ENCODE data around the gene NAV1. TPM values are rescaled to one million over a fixed set of nuclear protein-coding genes. Genes with fewer than 3 reads are reported as not detected.
"Not testable (repeated sequence)": the region's sequence is repeated elsewhere in the genome, so short reads cannot be mapped to it uniquely, and the experiment has no call there.

The NAV1 gene
- total and polyA plus RNA-seq, 2 experiments from 2014 or later: 75.6 to 79.0 TPM

- peak overlapping the region; percentile 91 for H3K27ac ChIP-seq
- H4K20me1 ChIP-seq (ENCODE audit: insufficient read depth): no peaks in the 10 kb centered on the region
- peak overlapping the region; percentile 86 for H3K4me2 ChIP-seq (ENCODE audit: unreplicated experiment)
- H2AFZ ChIP-seq: no peak overlapping the region
- peaks cover 56% of the 10 kb centered on the region for H3F3A ChIP-seq (ENCODE audit: insufficient read depth)
- no peak for DNase-seq
- no peak for TF ChIP-seq EZH2phosphoT487 (IDR thresholded peaks at IDR 0.05; ENCODE audit: insufficient read depth, low read depth)
- no peak for TF ChIP-seq EZH2 (IDR thresholded peaks at IDR 0.05; ENCODE audit: insufficient read depth, poor library complexity, severe bottlenecking)
- H3K4me1 ChIP-seq (ENCODE audit: insufficient read depth): peaks cover 50% of the 10 kb centered on the region
- H3K4me3 ChIP-seq: no peak overlapping the region
- peaks cover 99% of the 10 kb centered on the region for H3K79me2 ChIP-seq (ENCODE audit: insufficient read depth)
- WGBS, 2 experiments (ENCODE audit: low coverage in 1 of 2, low lambda C conversion rate in 2 of 2, missing lambda C conversion rate in 2 of 2): 63 to 66% methylated on average over 7 of the region's 7 CpGs
- H3K9me3 ChIP-seq (ENCODE audit: low read depth): no peaks in the 10 kb centered on the region
- H3K9me2 ChIP-seq (ENCODE audit: insufficient read depth): no peaks in the 10 kb centered on the region
- H3K36me3 ChIP-seq (ENCODE audit: low read depth): no peaks in the 10 kb centered on the region
- no peaks in the 10 kb centered on the region for H3K27me3 ChIP-seq (replicated peaks; ENCODE audit: insufficient read depth)
- in situ Hi-C loops (cut with MboI): no loop called here
- H3K9ac ChIP-seq: peak overlapping the region; percentile 97
These were observed 5.1 kb downstream of the NAV1 start for GRCh38 chr1:201543871-201544642.

DNA sequence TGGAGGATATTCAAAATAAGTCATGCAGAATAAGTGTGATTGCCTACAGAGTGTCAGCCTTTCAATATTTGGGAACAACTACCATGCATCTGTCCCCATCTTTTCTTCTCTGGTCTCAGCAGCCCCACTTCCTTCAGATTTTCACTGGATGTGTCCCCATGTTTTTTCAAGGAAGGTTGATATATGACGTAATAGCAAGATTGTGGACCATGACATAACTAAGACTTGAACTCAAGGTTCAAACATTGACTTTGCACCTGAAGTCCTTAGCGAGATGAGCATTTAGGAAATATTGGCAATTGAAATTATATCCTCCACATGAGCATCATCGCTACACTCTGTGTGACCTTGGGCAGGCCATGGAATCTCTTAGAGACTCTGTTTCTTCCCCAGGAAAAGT, 5.8 kb downstream of the NAV1 start:
- no peak overlapping the region for H3K9ac ChIP-seq
- 95 to 100% methylated on average over 3 of the region's 3 CpGs for WGBS, 2 experiments (ENCODE audit: low coverage in 1 of 2, low lambda C conversion rate in 2 of 2, missing lambda C conversion rate in 2 of 2)
- H3F3A ChIP-seq (ENCODE audit: insufficient read depth): peaks cover 56% of the 10 kb centered on the region
- H3K4me2 ChIP-seq (ENCODE audit: unreplicated experiment): peak overlapping the region; percentile 86
- H4K20me1 ChIP-seq (ENCODE audit: insufficient read depth): no peaks in the 10 kb centered on the region
- H3K79me2 ChIP-seq (ENCODE audit: insufficient read depth): peaks cover 100% of the 10 kb centered on the region
- no peak overlapping the region for H3K4me3 ChIP-seq
- H2AFZ ChIP-seq: no peak overlapping the region
- no peaks in the 10 kb centered on the region for H3K9me2 ChIP-seq (ENCODE audit: insufficient read depth)
- DNase-seq: no peak
- in situ Hi-C loops (cut with MboI): no loop called here
- H3K27ac ChIP-seq: peak overlapping the region; percentile 91
- TF ChIP-seq EZH2phosphoT487 (IDR thresholded peaks at IDR 0.05; ENCODE audit: insufficient read depth, low read depth) (no peak), EZH2 (IDR thresholded peaks at IDR 0.05; ENCODE audit: insufficient read depth, poor library complexity, severe bottlenecking) (no peak)
- no peaks in the 10 kb centered on the region for H3K9me3 ChIP-seq (ENCODE audit: low read depth)
- peaks cover 50% of the 10 kb centered on the region for H3K4me1 ChIP-seq (ENCODE audit: insufficient read depth)
- no peaks in the 10 kb centered on the region for H3K27me3 ChIP-seq (replicated peaks; ENCODE audit: insufficient read depth)
- H3K36me3 ChIP-seq (ENCODE audit: low read depth): no peaks in the 10 kb centered on the region

- DNase-seq: no peak
These were observed 7.0 kb downstream of the NAV1 start for GRCh38 chr1:201545851-201546492.

DNA sequence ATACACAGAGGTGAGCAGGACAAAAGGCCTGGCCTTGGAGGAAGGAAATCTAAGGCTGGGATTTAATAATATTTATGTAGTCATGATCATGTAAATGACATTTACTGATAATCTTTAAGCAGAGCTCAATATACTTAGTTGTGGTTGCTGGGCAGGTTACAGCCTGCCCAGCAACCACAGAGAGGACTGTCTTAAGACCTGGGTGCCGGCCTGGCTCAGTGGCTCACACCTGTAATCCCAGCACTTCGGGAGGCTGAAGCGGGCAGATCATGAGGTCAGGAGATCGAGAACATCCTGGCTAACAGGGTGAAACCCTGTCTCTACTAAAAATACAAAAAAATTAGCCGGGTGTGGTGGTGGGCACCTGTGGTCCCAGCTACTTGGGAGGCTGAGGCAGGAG, 10.6 kb downstream of the NAV1 start:
- H4K20me1 ChIP-seq (ENCODE audit: insufficient read depth); in situ Hi-C loops (cut with MboI); H3K9me3 ChIP-seq (ENCODE audit: low read depth); H3K36me3 ChIP-seq (ENCODE audit: low read depth); H3K9me2 ChIP-seq (ENCODE audit: insufficient read depth); H3K4me2 ChIP-seq (ENCODE audit: unreplicated experiment); H3K27ac ChIP-seq; DNase-seq; H3K4me3 ChIP-seq; H3K9ac ChIP-seq; H2AFZ ChIP-seq; H3K27me3 ChIP-seq (replicated peaks; ENCODE audit: insufficient read depth): not testable (repeated sequence)
- 97 to 98% methylated on average over 5 of the region's 5 CpGs for WGBS, 2 experiments (ENCODE audit: low coverage in 1 of 2, low lambda C conversion rate in 2 of 2, missing lambda C conversion rate in 2 of 2)
- H3K4me1 ChIP-seq (ENCODE audit: insufficient read depth): peaks cover 47% of the 10 kb centered on the region
- H3F3A ChIP-seq (ENCODE audit: insufficient read depth): peaks cover 47% of the 10 kb centered on the region
- H3K79me2 ChIP-seq (ENCODE audit: insufficient read depth): peaks cover 100% of the 10 kb centered on the region

More at GRCh38 chr1:201545851-201546492, 7.0 kb downstream of the NAV1 start:
- Histone ChIP-seq H3K79me2 (ENCODE audit: insufficient read depth) (peaks cover 100% of the 10 kb centered on the region), H3K27ac (peak overlapping the region; percentile 91), H2AFZ (no peak overlapping the region), H3K36me3 (ENCODE audit: low read depth) (no peaks in the 10 kb centered on the region), H3F3A (ENCODE audit: insufficient read depth) (peaks cover 51% of the 10 kb centered on the region), H3K4me3 (no peak overlapping the region), H3K9ac (no peak overlapping the region), H3K27me3 (replicated peaks; ENCODE audit: insufficient read depth) (no peaks in the 10 kb centered on the region), H3K4me1 (ENCODE audit: insufficient read depth) (peaks cover 47% of the 10 kb centered on the region), H3K9me2 (ENCODE audit: insufficient read depth) (no peaks in the 10 kb centered on the region), H4K20me1 (ENCODE audit: insufficient read depth) (no peaks in the 10 kb centered on the region), H3K9me3 (ENCODE audit: low read depth) (no peaks in the 10 kb centered on the region), H3K4me2 (ENCODE audit: unreplicated experiment) (no peak overlapping the region)
- in situ Hi-C loops (cut with MboI): no loop called here
- TF ChIP-seq EZH2 (IDR thresholded peaks at IDR 0.05; ENCODE audit: insufficient read depth, poor library complexity, severe bottlenecking) (no peak), EZH2phosphoT487 (IDR thresholded peaks at IDR 0.05; ENCODE audit: insufficient read depth, low read depth) (no peak)
- WGBS, 2 experiments (ENCODE audit: low coverage in 1 of 2, low lambda C conversion rate in 2 of 2, missing lambda C conversion rate in 2 of 2): 85 to 87% methylated on average over 9 of the region's 9 CpGs
